ENCODE measurements around the gene UBE2G1. TPM values are rescaled to one million over a fixed set of nuclear protein-coding genes. Genes with fewer than 3 reads are reported as not detected.

Gene UBE2G1
- polyA plus RNA-seq, 1 experiment: 23.1 TPM

DNA sequence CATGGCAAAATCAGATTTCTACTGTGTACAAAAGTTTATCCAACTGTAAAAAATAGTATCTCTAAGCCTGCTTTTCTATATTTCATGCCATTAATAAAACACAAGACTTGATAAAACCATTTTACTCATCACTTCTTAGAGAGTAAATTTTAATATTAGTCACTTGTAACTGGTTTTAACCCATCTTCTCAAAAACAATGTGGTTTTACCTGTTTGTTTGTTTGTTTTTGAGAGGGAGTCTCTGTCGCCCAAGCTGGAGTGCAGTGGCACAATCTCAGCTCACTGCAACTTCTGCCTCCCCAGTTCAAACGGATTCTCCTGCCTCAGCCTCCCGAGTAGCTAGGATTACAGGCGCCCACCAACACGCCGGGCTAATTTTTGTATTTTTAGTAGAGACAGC, 32.1 kb downstream of the UBE2G1 start:
- no peaks in the 10 kb centered on the region for H3K36me3 ChIP-seq (ENCODE audit: control insufficient read depth, insufficient read depth, low read length)
- TF ChIP-seq, protein P1, sequence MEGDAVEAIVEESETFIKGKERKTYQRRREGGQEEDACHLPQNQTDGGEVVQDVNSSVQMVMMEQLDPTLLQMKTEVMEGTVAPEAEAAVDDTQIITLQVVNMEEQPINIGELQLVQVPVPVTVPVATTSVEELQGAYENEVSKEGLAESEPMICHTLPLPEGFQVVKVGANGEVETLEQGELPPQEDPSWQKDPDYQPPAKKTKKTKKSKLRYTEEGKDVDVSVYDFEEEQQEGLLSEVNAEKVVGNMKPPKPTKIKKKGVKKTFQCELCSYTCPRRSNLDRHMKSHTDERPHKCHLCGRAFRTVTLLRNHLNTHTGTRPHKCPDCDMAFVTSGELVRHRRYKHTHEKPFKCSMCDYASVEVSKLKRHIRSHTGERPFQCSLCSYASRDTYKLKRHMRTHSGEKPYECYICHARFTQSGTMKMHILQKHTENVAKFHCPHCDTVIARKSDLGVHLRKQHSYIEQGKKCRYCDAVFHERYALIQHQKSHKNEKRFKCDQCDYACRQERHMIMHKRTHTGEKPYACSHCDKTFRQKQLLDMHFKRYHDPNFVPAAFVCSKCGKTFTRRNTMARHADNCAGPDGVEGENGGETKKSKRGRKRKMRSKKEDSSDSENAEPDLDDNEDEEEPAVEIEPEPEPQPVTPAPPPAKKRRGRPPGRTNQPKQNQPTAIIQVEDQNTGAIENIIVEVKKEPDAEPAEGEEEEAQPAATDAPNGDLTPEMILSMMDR (IDR thresholded peaks at IDR 0.05; ENCODE audit: insufficient read depth, low read depth, low read length): no peak
- no peak for DNase-seq (ENCODE audit: low read depth)
- H3K4me3 ChIP-seq (ENCODE audit: low read depth, low read length): no peak overlapping the region
- ChIA-PET CTCF (no interaction called here), POLR2A (no interaction called here)
- no peaks in the 10 kb centered on the region for H3K27me3 ChIP-seq (ENCODE audit: control insufficient read depth, insufficient read depth, low read length)

GRCh38 chr17:4333041-4333440, 33.4 kb downstream of the UBE2G1 start:
- H3K4me3 ChIP-seq (ENCODE audit: low read depth, low read length): no peak overlapping the region
- ChIA-PET CTCF (interaction anchor here (0.6 to 1.3 kb wide), 2 partner anchors 9 to 132 kb away, joined by 3 to 4 read pairs; no protein-coding TSS in a partner anchor), POLR2A (no interaction called here)
- H3K27me3 ChIP-seq (ENCODE audit: control insufficient read depth, insufficient read depth, low read length): no peaks in the 10 kb centered on the region
- TF ChIP-seq, protein P1 (IDR thresholded peaks at IDR 0.05; ENCODE audit: insufficient read depth, low read depth, low read length): no peak
- DNase-seq (ENCODE audit: low read depth): no peak
- no peaks in the 10 kb centered on the region for H3K36me3 ChIP-seq (ENCODE audit: control insufficient read depth, insufficient read depth, low read length)

DNA sequence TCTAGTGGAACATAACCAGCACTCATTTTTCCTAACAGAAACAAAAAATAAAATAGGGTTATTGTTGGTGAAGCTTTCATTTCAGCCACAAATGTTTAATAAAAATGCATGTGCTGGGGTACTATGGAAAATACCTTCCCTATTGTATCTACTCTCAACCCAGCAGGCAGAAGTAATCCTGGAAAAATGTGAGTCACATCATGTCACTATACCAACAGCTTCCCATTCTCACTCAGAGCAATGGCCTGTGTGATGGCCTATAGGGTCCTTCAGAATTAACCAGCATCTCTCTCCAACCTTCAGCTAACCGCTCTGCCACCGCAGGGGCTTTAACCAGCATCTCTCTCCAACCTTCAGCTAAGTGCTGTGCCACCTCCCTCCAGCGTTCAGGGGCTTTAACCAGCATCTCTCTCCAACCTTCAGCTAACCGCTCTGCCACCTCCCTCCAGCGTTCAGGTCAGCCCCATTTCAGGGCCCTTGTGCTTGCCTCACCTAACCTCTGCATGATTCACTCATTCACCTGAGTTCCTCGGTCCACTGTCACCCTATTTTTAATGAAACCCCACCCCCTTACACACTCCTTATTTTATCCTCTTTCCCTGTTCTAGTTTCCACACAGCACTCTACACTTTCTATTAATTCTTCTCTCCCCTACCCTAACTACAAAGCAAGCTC, 34.0 kb downstream of the UBE2G1 start:
- no peaks in the 10 kb centered on the region for H3K36me3 ChIP-seq (ENCODE audit: control insufficient read depth, insufficient read depth, low read length)
- no peak for DNase-seq (ENCODE audit: low read depth)
- TF ChIP-seq, protein P1 (IDR thresholded peaks at IDR 0.05; ENCODE audit: insufficient read depth, low read depth, low read length): no peak
- ChIA-PET POLR2A (no interaction called here), CTCF (interaction anchor here (0.6 to 1.3 kb wide), 5 partner anchors 9 to 131 kb away, joined by 3 to 4 read pairs (median 3); no protein-coding TSS in a partner anchor)
- no peaks in the 10 kb centered on the region for H3K27me3 ChIP-seq (ENCODE audit: control insufficient read depth, insufficient read depth, low read length)
- H3K4me3 ChIP-seq (ENCODE audit: low read depth, low read length): no peak overlapping the region

DNA sequence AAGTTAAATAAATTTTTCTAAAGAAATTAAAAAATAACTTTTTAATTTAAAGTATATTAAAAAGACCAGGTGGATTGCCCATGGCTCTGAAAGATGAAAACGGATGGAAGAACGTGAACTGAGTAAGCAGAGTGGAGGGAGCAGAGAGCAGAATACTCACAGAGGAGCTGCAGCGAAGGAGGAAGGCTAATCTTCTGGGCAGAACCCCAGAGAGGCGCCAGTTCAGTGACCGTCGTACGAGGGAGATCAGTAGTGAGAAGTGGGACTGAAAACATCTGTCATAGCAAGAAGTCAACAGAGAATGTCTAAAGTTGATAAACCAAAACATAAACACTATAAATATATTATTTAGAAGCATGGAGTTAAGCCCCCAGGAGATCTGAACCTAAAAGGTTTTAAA, 34.9 kb downstream of the UBE2G1 start:
- H3K27me3 ChIP-seq (ENCODE audit: control insufficient read depth, insufficient read depth, low read length): no peaks in the 10 kb centered on the region
- ChIA-PET CTCF (interaction anchor here (0.7 to 1.1 kb wide), 2 partner anchors 8 to 17 kb away, joined by 3 to 4 read pairs; no protein-coding TSS in a partner anchor), POLR2A (no interaction called here)
- no peak for DNase-seq (ENCODE audit: low read depth)
- H3K4me3 ChIP-seq (ENCODE audit: low read depth, low read length): no peak overlapping the region
- H3K36me3 ChIP-seq (ENCODE audit: control insufficient read depth, insufficient read depth, low read length): no peaks in the 10 kb centered on the region
- TF ChIP-seq, protein P1 (IDR thresholded peaks at IDR 0.05; ENCODE audit: insufficient read depth, low read depth, low read length): no peak

DNA sequence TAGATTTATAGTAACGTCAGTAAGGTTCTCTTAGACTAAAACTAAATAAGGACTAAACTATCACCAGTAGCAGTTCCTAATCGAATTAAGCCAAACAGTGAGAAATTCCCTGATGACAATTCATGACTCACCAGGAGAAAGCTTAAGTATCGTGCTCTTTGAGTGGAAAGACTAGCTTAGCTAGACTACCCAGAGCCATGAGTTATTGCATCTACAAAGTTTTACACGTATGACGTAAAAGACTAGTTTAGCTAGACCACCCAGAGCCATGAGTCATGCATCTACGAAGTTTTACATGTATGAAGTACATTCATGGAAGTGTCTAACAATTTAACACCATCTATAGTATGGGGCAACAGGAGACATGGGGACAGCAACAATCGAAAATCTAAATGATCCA, 36.6 kb downstream of the UBE2G1 start:
- TF ChIP-seq, protein P1 (IDR thresholded peaks at IDR 0.05; ENCODE audit: insufficient read depth, low read depth, low read length): no peak
- CTCF ChIA-PET: no interaction called here
- Histone ChIP-seq H3K27me3 (ENCODE audit: control insufficient read depth, insufficient read depth, low read length) (no peaks in the 10 kb centered on the region), H3K4me3 (ENCODE audit: low read depth, low read length) (no peak overlapping the region), H3K36me3 (ENCODE audit: control insufficient read depth, insufficient read depth, low read length) (no peaks in the 10 kb centered on the region)
- POLR2A ChIA-PET: no interaction called here
- DNase-seq (ENCODE audit: low read depth): peak; percentile 76

Data from BJ (cell line).